Measurements from ENCODE around the gene HFE.
"Not testable (repeated sequence)": the region's sequence is repeated elsewhere in the genome, so short reads cannot be mapped to it uniquely, and the experiment has no call there.

The HFE gene

DNA sequence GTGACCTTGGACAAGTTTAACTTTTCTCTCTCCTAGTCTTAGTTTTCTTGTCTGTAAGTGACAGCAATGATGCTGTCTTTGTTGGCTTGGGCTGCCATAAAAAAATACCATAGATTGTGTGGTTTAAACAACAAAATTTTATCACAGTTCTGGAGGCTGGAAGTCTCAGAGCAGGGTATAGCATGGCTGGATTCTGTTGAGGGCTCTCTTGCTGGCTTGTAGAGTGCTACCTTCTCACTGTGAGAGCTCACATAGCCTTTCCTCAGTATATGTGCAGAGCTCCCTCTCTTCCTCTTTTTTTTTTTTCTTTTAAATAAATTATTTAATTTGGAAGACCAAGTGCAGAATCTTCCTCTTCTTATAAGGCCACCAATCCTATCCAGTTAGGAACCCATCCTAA is 26.3 kb downstream of the HFE start:
- H3K9me3 Mint-ChIP-seq: no peaks in the 10 kb centered on the region
- no peaks in the 10 kb centered on the region for H3K27me3 Mint-ChIP-seq
- H3K4me3 Mint-ChIP-seq: no peak overlapping the region
- H3K27ac Mint-ChIP-seq: no peak overlapping the region
- peaks cover 10% of the 10 kb centered on the region for H3K4me1 Mint-ChIP-seq (ENCODE audit: low read depth)
- H3K36me3 Mint-ChIP-seq (ENCODE audit: low read depth): no peaks in the 10 kb centered on the region
- DNase-seq: no peak

DNA sequence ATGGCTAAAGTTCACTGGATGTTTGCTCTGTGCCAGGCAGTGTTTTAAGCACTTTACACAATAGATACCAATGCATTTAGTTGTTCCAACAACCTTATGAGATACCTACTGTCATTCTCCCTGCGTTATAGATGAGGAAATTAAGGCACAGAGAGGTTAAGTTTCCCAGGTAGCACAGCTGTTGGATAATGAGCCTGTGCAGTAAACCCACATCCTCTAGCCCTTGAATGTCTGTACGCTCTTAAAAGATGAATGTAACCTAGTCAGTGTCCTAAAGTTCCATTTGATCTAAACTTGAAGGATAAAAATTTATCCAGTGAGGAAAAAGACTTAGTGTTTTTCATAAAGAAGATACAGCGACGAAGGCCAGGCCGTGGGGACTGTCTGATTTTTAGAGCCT is 28.0 kb downstream of the HFE start:
- no peak for DNase-seq
- H3K4me1 Mint-ChIP-seq (ENCODE audit: low read depth): peaks cover 10% of the 10 kb centered on the region
- H3K9me3 Mint-ChIP-seq: no peaks in the 10 kb centered on the region
- H3K27ac Mint-ChIP-seq: no peak overlapping the region
- H3K4me3 Mint-ChIP-seq: no peak overlapping the region
- no peaks in the 10 kb centered on the region for H3K27me3 Mint-ChIP-seq
- H3K36me3 Mint-ChIP-seq (ENCODE audit: low read depth): no peaks in the 10 kb centered on the region

DNA sequence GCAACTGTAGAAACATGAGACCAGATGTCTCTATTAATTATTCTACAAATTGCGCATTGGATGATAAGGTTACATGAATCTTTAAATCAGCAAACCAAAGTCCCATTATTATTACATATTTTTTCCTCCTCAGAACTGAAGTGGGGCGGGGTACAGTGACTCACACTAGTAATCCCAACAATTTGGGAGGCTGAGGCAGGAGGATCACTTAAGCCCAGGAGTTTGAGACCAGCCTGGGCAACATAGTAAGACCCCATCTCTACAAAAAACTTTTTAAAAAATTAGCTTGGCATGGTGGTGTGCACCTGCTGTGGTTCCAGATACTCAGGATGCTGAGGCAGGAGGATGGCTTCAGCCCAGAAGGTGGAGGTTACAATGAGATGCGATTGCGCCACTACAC is 29.0 kb downstream of the HFE start:
- H3K4me1 Mint-ChIP-seq (ENCODE audit: low read depth): peaks cover 17% of the 10 kb centered on the region
- H3K9me3 Mint-ChIP-seq: no peaks in the 10 kb centered on the region
- H3K4me3 Mint-ChIP-seq: no peak overlapping the region
- DNase-seq: no peak
- no peaks in the 10 kb centered on the region for H3K27me3 Mint-ChIP-seq
- no peak overlapping the region for H3K27ac Mint-ChIP-seq
- no peaks in the 10 kb centered on the region for H3K36me3 Mint-ChIP-seq (ENCODE audit: low read depth)

DNA sequence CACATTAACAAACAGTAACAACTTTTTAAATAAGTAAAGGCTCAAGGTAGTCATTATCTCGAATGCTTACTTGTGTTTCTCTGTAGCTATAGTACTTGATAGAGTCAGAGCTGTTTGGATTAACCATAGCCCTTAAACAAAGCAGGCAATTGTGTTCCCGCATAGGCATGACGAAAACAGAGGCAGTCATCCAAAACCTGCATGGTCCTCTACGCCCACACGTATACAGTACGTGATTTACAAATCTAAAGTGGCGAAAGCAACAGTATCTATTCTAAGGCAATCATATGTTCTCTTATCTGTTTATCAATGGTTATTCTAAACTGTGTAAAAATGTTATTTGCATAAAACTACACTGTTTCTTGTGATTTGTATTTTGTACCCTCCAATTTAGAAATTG is 31.8 kb downstream of the HFE start:
- Mint-ChIP-seq H3K9me3 (no peaks in the 10 kb centered on the region), H3K27ac (no peak overlapping the region), H3K27me3 (no peaks in the 10 kb centered on the region), H3K4me3 (no peak overlapping the region), H3K4me1 (ENCODE audit: low read depth) (peaks cover 35% of the 10 kb centered on the region), H3K36me3 (ENCODE audit: low read depth) (peaks cover 6% of the 10 kb centered on the region)
- no peak for DNase-seq

DNA sequence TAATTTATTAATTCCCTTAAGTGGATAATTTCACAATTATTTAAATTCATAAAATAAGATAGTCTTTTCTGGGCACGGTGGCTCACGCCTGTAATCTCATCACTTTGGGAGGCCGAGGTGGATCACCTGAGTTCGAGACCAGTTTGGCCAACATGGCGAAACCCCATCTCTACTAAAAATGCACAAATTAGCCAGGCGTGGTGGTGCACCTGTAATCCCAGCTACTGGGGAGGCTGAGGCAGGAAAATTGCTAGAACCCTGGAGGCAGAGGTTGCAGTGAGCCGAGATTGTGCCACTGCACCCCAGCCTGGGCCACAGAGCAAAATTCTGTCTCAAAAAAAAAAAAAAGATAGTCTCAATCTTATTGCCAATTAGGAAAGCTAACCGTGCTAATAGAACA is 32.9 kb downstream of the HFE start:
- H3K9me3 Mint-ChIP-seq, H3K27ac Mint-ChIP-seq, H3K27me3 Mint-ChIP-seq, DNase-seq, H3K4me3 Mint-ChIP-seq: not testable (repeated sequence)
- Mint-ChIP-seq H3K36me3 (ENCODE audit: low read depth) (peaks cover 17% of the 10 kb centered on the region), H3K4me1 (ENCODE audit: low read depth) (peaks cover 32% of the 10 kb centered on the region)

DNA sequence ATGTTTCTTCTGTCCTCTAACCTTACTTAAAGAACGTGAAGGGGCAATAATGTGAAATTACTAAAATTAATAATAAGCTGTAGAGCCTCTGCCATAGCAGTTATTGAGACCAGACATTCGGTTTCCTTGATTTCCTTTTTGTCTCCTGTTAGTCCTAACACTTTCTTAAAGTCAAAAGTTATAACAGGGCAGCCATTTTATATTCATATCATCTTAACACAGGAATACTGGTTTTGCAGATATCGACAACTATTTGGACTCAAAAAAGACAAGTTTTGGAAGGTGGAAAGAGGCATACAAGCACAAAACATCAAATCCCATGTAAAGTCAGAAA is 33.5 kb downstream of the HFE start:
- Mint-ChIP-seq H3K9me3 (no peaks in the 10 kb centered on the region), H3K4me3 (no peak overlapping the region), H3K4me1 (ENCODE audit: low read depth) (peaks cover 28% of the 10 kb centered on the region), H3K27ac (no peak overlapping the region), H3K36me3 (ENCODE audit: low read depth) (peaks cover 21% of the 10 kb centered on the region), H3K27me3 (no peaks in the 10 kb centered on the region)
- DNase-seq: no peak

DNA sequence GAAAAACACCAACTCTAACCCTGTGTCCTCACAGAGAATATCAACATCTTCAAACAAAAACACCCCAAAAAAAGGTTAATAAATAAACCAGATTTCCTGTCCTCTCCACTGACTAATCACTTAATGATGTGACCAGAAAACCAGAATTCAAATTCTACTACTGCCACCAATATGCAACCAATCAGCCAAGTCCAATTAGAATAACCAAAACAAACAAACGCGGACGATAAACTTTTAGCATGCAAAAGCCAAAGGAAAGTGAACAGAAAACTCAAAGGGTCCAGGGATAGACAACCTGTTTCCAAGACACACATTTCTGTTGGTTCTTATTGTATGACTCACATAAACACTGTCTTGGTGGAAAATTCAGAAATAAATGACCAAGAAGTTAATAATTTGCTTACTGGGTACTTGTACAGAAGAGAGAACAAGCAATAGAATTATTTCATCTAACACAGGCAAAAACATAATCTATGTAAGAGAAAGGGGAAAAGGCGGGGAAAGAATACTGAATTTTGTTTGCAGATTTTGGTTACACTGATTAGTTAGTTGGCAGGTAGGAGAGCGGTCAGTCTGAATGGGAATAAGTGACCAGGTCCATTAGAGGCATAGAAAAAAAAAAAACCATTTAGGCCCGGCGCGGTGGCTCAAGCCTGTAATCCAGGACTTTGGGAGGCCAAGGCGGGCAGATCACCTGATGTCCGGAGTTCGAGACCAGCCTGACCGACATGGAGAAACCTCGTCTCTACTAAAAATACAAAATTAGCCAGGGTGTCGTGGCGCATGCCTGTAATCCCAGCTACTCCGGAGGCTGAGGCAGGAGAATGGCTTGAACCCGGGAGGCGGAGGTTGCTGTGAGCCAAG is 34.1 kb downstream of the HFE start:
- DNase-seq: no peak
- Mint-ChIP-seq H3K27me3 (no peaks in the 10 kb centered on the region), H3K9me3 (no peaks in the 10 kb centered on the region), H3K4me3 (peak overlapping the region; percentile 19), H3K36me3 (ENCODE audit: low read depth) (peaks cover 27% of the 10 kb centered on the region), H3K4me1 (ENCODE audit: low read depth) (peaks cover 29% of the 10 kb centered on the region), H3K27ac (peak overlapping the region; percentile 53)

DNA sequence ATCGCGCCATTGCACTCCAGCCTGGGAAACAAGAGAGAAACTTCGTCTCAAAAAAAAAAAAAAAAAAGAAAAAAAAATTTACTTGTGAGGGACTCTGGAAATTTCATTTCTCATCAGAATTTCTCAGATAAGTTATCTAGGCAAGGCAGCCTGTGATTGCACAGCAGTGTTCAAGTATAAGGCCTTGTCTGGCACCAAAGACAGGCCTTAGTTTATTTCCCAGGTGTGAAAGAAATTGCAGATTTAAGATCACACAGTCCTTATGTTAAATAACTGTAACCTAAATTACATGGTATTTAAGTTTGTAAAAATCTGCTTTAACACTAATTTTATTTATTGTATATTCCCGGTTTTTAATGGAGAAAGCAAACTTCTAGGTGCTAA is 34.8 kb downstream of the HFE start:
- Mint-ChIP-seq H3K4me3 (peak overlapping the region; percentile 98), H3K9me3 (no peaks in the 10 kb centered on the region), H3K4me1 (ENCODE audit: low read depth) (peaks cover 35% of the 10 kb centered on the region), H3K36me3 (ENCODE audit: low read depth) (peaks cover 33% of the 10 kb centered on the region), H3K27ac (peak overlapping the region; percentile 99), H3K27me3 (no peaks in the 10 kb centered on the region)
- DNase-seq: no peak

DNA sequence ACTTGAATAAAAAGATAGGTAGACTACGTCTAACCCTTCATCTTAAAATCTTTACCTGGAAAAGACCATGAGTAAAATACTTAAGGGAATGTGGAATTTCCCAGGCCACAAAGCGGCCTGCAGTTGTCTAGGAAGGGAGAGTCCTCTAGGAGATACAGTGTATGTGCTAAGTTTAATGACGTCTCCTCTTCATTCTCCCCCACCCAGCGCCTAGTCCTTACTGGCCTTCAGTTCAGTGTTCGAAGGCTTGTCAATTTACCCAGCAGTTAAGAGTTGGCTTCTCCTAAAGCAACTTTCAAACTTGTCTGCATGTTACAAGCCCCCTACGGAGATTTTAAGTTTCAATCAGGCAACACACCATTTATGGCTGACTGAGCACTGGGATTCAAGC is 35.2 kb downstream of the HFE start:
- Mint-ChIP-seq H3K4me3 (peak overlapping the region; percentile 98), H3K36me3 (ENCODE audit: low read depth) (peaks cover 37% of the 10 kb centered on the region), H3K27me3 (no peaks in the 10 kb centered on the region), H3K27ac (peak overlapping the region; percentile 99), H3K9me3 (no peaks in the 10 kb centered on the region), H3K4me1 (ENCODE audit: low read depth) (peaks cover 39% of the 10 kb centered on the region)
- DNase-seq: no peak

DNA sequence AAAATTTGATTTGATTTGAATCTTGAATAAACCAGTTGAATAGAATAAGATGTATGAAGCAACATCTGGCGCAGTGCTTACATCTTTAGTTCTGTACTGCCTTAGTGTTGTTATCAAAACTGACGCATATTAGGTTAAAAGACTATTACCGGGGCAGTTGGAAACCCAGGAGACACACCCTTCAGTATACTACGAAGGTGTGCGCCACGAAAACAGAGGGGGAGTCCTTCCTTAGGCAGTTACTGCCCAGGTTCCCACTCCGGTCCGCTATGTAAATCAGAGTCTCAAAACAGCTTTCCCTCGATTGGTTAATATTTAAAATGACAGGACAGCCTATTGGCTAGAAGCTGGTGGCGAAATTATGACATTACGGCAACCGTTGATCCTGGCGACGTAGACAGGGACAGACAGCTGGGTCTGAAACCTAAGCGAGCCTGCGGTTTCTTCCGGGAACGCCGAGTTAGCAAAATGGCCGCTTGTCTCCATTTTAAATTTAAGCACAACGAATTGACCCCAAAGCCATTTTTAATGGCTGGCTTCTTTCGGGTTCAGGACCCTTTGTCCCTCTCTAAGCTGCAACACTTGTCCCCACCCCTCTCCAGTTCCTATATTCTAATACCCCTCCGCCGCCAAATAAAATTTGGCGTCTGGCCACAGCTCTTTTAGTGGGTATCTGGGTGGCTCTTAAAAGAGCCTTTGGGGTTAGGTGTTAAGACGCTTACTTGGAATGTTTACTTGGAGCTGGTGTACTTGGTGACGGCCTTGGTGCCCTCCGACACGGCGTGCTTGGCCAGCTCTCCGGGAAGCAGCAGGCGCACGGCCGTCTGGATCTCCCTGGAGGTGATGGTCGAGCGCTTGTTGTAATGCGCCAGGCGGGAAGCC is 35.8 kb downstream of the HFE start:
- no peaks in the 10 kb centered on the region for H3K27me3 Mint-ChIP-seq
- peak overlapping the region; percentile 99 for H3K27ac Mint-ChIP-seq
- no peaks in the 10 kb centered on the region for H3K9me3 Mint-ChIP-seq
- H3K36me3 Mint-ChIP-seq (ENCODE audit: low read depth): peaks cover 43% of the 10 kb centered on the region
- DNase-seq: peak; percentile 84
- H3K4me3 Mint-ChIP-seq: peak overlapping the region; percentile 98
- H3K4me1 Mint-ChIP-seq (ENCODE audit: low read depth): peaks cover 45% of the 10 kb centered on the region

DNA sequence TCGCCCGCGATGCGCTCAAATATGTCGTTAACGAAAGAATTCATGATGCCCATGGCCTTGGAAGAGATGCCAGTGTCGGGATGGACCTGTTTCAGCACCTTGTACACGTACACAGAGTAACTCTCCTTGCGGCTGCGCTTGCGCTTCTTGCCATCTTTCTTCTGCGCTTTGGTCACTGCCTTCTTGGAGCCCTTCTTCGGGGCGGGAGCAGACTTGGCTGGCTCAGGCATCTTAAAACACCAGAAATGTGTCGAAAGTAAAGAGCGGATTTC is 36.4 kb downstream of the HFE start:
- peak overlapping the region; percentile 98 for H3K4me3 Mint-ChIP-seq
- H3K36me3 Mint-ChIP-seq (ENCODE audit: low read depth): peaks cover 49% of the 10 kb centered on the region
- H3K27me3 Mint-ChIP-seq: no peaks in the 10 kb centered on the region
- no peaks in the 10 kb centered on the region for H3K9me3 Mint-ChIP-seq
- H3K4me1 Mint-ChIP-seq (ENCODE audit: low read depth): peaks cover 51% of the 10 kb centered on the region
- H3K27ac Mint-ChIP-seq: peak overlapping the region; percentile 99
- DNase-seq: peak; percentile 86

DNA sequence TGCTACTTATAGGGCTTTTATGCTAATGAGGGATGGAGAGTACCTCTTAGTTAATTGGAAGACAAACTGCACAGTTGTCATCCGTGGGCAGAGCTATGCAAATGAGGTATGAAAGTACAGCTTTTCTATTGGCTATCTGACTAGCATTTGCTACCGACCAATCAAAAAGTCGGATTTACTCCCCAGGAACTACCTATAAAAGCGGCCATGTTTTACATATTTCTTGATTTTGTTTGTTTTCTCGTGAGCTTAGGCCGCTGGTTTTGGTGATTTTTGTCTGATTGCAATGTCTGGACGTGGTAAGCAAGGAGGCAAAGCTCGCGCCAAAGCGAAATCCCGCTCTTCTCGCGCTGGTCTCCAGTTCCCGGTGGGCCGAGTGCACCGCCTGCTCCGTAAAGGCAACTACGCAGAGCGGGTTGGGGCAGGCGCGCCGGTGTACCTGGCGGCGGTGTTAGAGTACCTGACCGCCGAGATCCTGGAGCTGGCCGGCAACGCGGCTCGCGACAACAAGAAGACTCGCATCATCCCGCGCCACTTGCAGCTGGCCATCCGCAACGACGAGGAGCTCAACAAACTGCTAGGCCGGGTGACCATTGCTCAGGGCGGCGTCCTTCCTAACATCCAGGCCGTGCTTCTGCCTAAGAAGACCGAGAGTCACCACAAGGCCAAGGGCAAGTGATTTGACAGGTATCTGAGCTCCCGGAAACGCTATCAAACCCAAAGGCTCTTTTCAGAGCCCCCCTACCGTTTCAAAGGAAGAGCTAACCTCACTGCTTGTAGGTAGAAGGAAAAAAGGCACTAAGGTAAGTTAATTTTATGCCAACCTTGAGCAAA is 36.9 kb downstream of the HFE start:
- H3K36me3 Mint-ChIP-seq (ENCODE audit: low read depth): peaks cover 50% of the 10 kb centered on the region
- peak overlapping the region; percentile 99 for H3K27ac Mint-ChIP-seq
- no peaks in the 10 kb centered on the region for H3K27me3 Mint-ChIP-seq
- H3K4me1 Mint-ChIP-seq (ENCODE audit: low read depth): peaks cover 52% of the 10 kb centered on the region
- H3K9me3 Mint-ChIP-seq: no peaks in the 10 kb centered on the region
- DNase-seq: peak; percentile 85
- peak overlapping the region; percentile 98 for H3K4me3 Mint-ChIP-seq

DNA sequence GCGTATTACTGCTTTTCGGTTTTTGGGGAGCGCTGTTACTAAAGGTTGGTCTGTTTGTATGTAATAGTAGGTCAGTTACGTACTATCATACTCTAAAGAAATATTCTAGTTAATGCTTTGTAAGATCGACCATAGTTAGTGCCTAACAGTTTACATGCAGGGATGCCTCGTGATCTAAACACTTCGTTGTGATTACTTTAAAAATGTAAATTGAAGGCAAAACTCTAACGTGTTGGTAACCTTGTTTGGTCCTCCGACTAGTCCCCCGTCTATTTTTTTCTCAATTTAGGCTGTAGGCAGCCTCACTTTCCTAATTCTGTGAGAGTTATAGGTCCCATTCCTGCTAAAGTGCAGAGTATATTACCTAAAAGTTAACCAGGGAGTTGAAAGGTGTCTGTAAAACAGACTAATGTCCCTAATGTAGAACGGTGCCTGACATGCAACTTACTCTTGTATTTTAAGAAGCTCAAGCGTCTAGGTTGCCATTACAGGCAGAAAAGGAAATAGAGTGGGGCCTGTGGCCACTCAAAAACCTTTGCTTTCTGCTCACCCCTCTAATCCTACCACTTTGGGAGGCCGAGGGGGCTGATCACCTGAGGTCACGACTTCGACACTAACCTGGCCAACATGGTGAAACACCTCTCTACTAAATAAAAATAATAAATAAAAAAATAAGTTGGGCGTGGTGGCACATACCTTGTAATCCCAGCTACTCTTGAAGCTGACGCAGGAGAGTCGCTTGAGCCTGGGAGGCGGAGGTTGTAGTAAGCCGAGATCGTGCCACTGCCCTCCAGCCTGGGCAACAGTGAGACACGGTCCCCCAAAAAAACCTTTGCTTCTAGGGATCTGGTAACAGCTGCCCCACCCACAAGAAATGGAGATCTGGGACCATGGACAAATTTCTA is 37.8 kb downstream of the HFE start:
- no peak for DNase-seq
- Mint-ChIP-seq H3K36me3 (ENCODE audit: low read depth) (peaks cover 56% of the 10 kb centered on the region), H3K27me3 (no peaks in the 10 kb centered on the region), H3K4me3 (peak overlapping the region; percentile 98), H3K27ac (peak overlapping the region; percentile 99), H3K4me1 (ENCODE audit: low read depth) (peaks cover 58% of the 10 kb centered on the region), H3K9me3 (no peaks in the 10 kb centered on the region)

All from activated T-cell treated with anti-CD3 and anti-CD28 coated beads, Interleukin-2, amount 50 U/mL, for 24 hours (primary cell).